MM.1S (cell line): ENCODE data around the gene KCNMA1.

Experiments
- EZH2 ChIP-seq: fragments of 300-600 bp; sonication (generic); optimal IDR thresholded peaks from 2 replicates; pipeline ENCODE3; 2017; ENCODE audit warnings: low read depth, mild to moderate bottlenecking, antibody characterized with exemption, low read length, mixed read lengths
- EZH2phosphoT487 ChIP-seq: fragments of 300-600 bp; sonication (generic); IDR thresholded peaks from 2 replicates; pipeline ENCODE4 v1.6.1; 2018; ENCODE audit warnings: antibody characterized with exemption, low read length
- TF ChIP-seq, protein P1 (sequence below): fragments of 300-600 bp; sonication (generic); IDR thresholded peaks from 2 replicates; pipeline ENCODE4 v1.5.1; 2016; ENCODE audit warnings: antibody characterized with exemption, low read length, mixed read lengths

DNA sequence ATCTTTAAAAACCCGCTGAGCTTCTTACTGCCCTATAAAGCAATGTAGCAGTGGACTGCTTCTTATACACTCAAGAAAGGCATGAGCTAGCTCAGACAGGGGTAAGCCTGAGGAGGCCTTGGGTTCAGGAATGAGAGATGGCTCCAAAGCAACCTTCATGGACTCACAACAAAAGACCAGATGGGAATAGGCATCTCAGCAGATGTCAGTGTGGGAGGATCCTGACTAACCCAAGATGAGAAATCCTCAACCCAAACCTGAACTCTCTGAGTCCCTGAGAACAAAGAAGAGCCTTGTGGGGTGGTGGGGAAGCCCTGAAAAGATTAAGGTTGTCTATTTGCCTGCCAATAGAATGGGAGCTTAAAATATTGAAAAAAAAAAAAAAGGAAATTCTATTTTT is 807.4 kb downstream of the KCNMA1 start:
- TF ChIP-seq, protein P1, sequence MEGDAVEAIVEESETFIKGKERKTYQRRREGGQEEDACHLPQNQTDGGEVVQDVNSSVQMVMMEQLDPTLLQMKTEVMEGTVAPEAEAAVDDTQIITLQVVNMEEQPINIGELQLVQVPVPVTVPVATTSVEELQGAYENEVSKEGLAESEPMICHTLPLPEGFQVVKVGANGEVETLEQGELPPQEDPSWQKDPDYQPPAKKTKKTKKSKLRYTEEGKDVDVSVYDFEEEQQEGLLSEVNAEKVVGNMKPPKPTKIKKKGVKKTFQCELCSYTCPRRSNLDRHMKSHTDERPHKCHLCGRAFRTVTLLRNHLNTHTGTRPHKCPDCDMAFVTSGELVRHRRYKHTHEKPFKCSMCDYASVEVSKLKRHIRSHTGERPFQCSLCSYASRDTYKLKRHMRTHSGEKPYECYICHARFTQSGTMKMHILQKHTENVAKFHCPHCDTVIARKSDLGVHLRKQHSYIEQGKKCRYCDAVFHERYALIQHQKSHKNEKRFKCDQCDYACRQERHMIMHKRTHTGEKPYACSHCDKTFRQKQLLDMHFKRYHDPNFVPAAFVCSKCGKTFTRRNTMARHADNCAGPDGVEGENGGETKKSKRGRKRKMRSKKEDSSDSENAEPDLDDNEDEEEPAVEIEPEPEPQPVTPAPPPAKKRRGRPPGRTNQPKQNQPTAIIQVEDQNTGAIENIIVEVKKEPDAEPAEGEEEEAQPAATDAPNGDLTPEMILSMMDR = no peak
- TF ChIP-seq EZH2phosphoT487 (no peak), EZH2 (no peak)
